ENCODE results near the gene KLHL29. TPM values are rescaled to one million over a fixed set of nuclear protein-coding genes. Genes with fewer than 3 reads are reported as not detected.

Gene KLHL29
- total RNA-seq, 1 experiment from 2014 or later: 2.4 TPM

DNA sequence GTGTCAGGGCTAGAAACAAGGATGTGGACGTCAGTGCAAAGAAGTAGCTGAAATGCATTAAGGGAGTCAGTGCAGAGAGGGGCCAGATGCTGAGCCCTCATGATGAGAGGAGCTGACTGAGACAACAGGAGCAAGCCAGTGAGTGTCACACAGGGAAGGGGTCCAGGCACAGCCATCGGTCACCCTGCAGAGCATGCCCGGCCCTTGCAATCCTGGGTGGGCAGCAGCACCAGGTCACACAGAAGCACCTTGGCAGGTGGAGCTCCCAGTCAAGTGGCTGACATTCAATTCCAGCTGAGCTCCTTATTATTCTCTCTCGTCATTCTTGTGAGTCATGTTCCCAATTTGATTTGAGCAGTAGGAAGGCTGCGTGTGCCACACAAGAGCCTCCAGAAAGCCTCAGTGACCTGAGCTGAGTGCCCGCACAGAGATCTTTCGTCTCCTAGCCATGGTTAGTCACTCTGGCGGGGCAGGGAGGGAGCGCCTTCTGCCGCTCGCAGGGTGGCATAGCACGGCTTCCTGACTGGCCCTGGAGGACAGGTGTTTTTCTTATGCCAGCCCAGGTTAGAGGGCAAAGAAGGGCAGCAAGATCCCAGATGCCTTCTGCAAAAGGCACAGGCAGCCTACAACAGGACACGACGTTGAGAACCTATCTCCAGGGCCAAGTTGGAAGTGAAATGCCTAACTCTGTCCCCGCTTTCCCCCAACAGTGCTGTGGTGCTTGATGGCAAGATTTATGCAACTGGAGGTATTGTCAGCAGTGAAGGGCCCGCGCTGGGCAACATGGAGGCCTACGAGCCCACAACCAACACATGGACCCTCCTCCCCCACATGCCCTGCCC lies 321.0 kb downstream of the KLHL29 start:
- no peak overlapping the region for H3K56ac ChIP-seq (ENCODE audit: insufficient read length, low read depth, low read length)
- no peaks in the 10 kb centered on the region for H3K4me1 ChIP-seq (ENCODE audit: insufficient read depth, low read length)
- H3K18ac ChIP-seq (ENCODE audit: insufficient read length, low read depth, low read length): no peak overlapping the region
- H3K23ac ChIP-seq (ENCODE audit: insufficient read length, low read depth, low read length): no peak overlapping the region
- H3K79me1 ChIP-seq (ENCODE audit: insufficient read depth, low read depth, low read length, poor library complexity, severe bottlenecking): no peaks in the 10 kb centered on the region
- WGBS (ENCODE audit: extremely low coverage, insufficient read length, low lambda C conversion rate): no CpG with 5 or more reads among the region's 18 CpGs
- H2BK120ac ChIP-seq (ENCODE audit: low read depth, low read length, poor library complexity, severe bottlenecking): no peak overlapping the region
- no peak overlapping the region for H2BK5ac ChIP-seq (ENCODE audit: insufficient read length, low read length)
- H3K9me3 ChIP-seq (ENCODE audit: control insufficient read depth, low read depth, low read length): no peaks in the 10 kb centered on the region
- Mint-ChIP-seq H3K4me1 (peaks cover 6 to 10% of the 10 kb centered on the region in 2 experiments; a peak in 2 of 4 replicates), H3K36me3 (ENCODE audit: insufficient read depth in 1 of 3, low read depth in 3 of 3) (peaks cover 0 to 6% (median 3%) of the 10 kb centered on the region in 3 experiments; a peak in 5 of 7 replicates), H3K4me3 (no peak overlapping the region), H3K27ac (no peak overlapping the region; a peak in 1 of 7 replicates), H3K27me3 (ENCODE audit: low read depth) (no peaks in the 10 kb centered on the region), H3K9me3 (peaks cover 0 to 2% of the 10 kb centered on the region in 2 experiments; a peak in 1 of 5 replicates)
- H3K23me2 ChIP-seq (ENCODE audit: insufficient read length, low read depth, low read length, poor library complexity, severe bottlenecking): no peaks in the 10 kb centered on the region
- H3K27ac ChIP-seq (ENCODE audit: insufficient read length, low read depth, low read length): no peak overlapping the region
- H3K4me2 ChIP-seq (ENCODE audit: insufficient read depth, insufficient read length, low read length): no peak overlapping the region
- H4K20me1 ChIP-seq (ENCODE audit: control insufficient read depth, insufficient read depth, insufficient read length): no peaks in the 10 kb centered on the region
- H3K4ac ChIP-seq (ENCODE audit: low read depth, low read length): no peak overlapping the region
- H3K14ac ChIP-seq (ENCODE audit: insufficient read depth, low read length): no peak overlapping the region
- H3K9ac ChIP-seq (ENCODE audit: extremely low read depth, insufficient read length, low read length): no peak overlapping the region
- TF ChIP-seq CTCF (conservative IDR thresholded peaks at IDR 0.05): peak; percentile 45
- no peak overlapping the region for H2BK12ac ChIP-seq (ENCODE audit: insufficient read length, low read depth, low read length)
- no peak overlapping the region for H4K8ac ChIP-seq (replicated peaks; ENCODE audit: insufficient read length, low read depth, low read length)
- H3K27me3 ChIP-seq (ENCODE audit: insufficient read depth, low read length): no peaks in the 10 kb centered on the region
- peak; percentile 36 for DNase-seq
- no peak overlapping the region for H2BK20ac ChIP-seq (ENCODE audit: low read depth, low read length, poor library complexity, severe bottlenecking)
- H3K79me2 ChIP-seq (ENCODE audit: insufficient read depth, low read length): no peaks in the 10 kb centered on the region
- no peak overlapping the region for H2AK5ac ChIP-seq (ENCODE audit: insufficient read length, low read length)
- H4K5ac ChIP-seq (ENCODE audit: insufficient read length, low read depth, low read length): no peak overlapping the region
- H4K91ac ChIP-seq (ENCODE audit: insufficient read length, low read depth, low read length): no peak overlapping the region
- H3T11ph ChIP-seq (ENCODE audit: low read length): no peak overlapping the region
- H2AFZ ChIP-seq (ENCODE audit: low read length): no peak overlapping the region
- H2BK15ac ChIP-seq (ENCODE audit: low read depth, low read length): no peak overlapping the region
